B cell (primary cell): ENCODE data around the gene MAP3K15. TPM values are rescaled to one million over a fixed set of nuclear protein-coding genes. Genes with fewer than 3 reads are reported as not detected.

Experiments used
- ATAC-seq: fragments of 200-7000 bp; cut with Tn5 transposase; one replicate; pipeline ENCODE4 v1.10.0; 2021; ENCODE audit warnings: low read depth, mild to moderate bottlenecking, moderate number of reproducible peaks, moderate library complexity
- CTCF ChIA-PET: fragments of 350-600 bp; sonication (Branson Sonifier 250); formaldehyde crosslinking; loops from one replicate; lab custom pipeline; 2021; ENCODE audit warnings: antibody characterized with exemption, inconsistent platforms; lab: Charles Lee
- POLR2A ChIA-PET: fragments of 350-600 bp; sonication (Branson Sonifier 250); formaldehyde crosslinking; loops from one replicate; lab custom pipeline; 2021; ENCODE audit warnings: antibody characterized with exemption; lab: Charles Lee
- DNase-seq: peaks from one replicate; pipeline ENCODE4 v3.0.0; 2013
- H2AFZ ChIP-seq: 2 replicates; pipeline ENCODE4 v1.6.1; 2012; ENCODE audit warnings: mild to moderate bottlenecking, low read depth, low read length; ENCODE audit not compliant: insufficient read depth, poor library complexity, severe bottlenecking
- H3K27ac ChIP-seq, 2 donors: 1 replicate in 1 of 2; 2 replicates in 1 of 2; pipeline ENCODE4 v1.5.1; 2012 to 2013; ENCODE audit warnings: low read length in 2 of 2, mild to moderate bottlenecking in 2 of 2, moderate library complexity in 1 of 2
- H3K27me3 ChIP-seq, 4 experiments: fragments of 200-600 bp in 1 of 4; sonication (generic) in 1 of 4; replicated peaks in 1 of 4; 1 replicate in 2 of 4; 2 replicates in 2 of 4; pipeline versions ENCODE4 v1.6.1 to v1.7.0; 2013 to 2016; ENCODE audit warnings: low read length in 3 of 4, mild to moderate bottlenecking in 2 of 4, mixed read lengths in 1 of 4, moderate library complexity in 1 of 4; ENCODE audit not compliant: insufficient read depth in 4 of 4, control insufficient read depth in 3 of 4; ENCODE audit errors: control extremely low read depth in 1 of 4
- H3K36me3 ChIP-seq, 2 experiments: replicated peaks in 1 of 2; 1 replicate in 1 of 2; 2 replicates in 1 of 2; pipeline versions ENCODE4 v1.6.1 to v1.7.1; 2013; ENCODE audit warnings: low read length in 1 of 2; ENCODE audit not compliant: insufficient read depth in 2 of 2, control insufficient read depth in 1 of 2; ENCODE audit errors: control extremely low read depth in 1 of 2, extremely low read depth in 1 of 2
- H3K4me1 ChIP-seq, 2 donors: fragments of 200-600 bp in 1 of 2; sonication (generic) in 1 of 2; 1 replicate in 1 of 2; 2 replicates in 1 of 2; pipeline versions ENCODE4 v1.5.1 to v1.6.1; 2013 to 2017; ENCODE audit warnings: low read length in 2 of 2; ENCODE audit not compliant: control insufficient read depth in 2 of 2, insufficient read depth in 2 of 2
- H3K4me2 ChIP-seq: replicated peaks from 2 replicates; pipeline ENCODE3; 2012; ENCODE audit warnings: mild to moderate bottlenecking, low read depth, low read length; ENCODE audit not compliant: poor library complexity, severe bottlenecking
- H3K4me3 ChIP-seq, 5 experiments: fragments of 200-600 bp in 1 of 5; sonication (generic) in 1 of 5; 1 replicate in 3 of 5; 2 replicates in 2 of 5; pipeline versions ENCODE4 v1.5.1 to v1.7.0; 2011 to 2016; ENCODE audit warnings: low read length in 4 of 5, mild to moderate bottlenecking in 4 of 5, low read depth in 2 of 5, control low read depth in 1 of 5, moderate library complexity in 1 of 5; ENCODE audit not compliant: insufficient read depth in 1 of 5; ENCODE audit errors: control extremely low read depth in 1 of 5, extremely low read depth in 1 of 5
- H3K79me2 ChIP-seq: fragments of 200-600 bp; sonication (generic); one replicate; pipeline ENCODE4 v1.6.0; 2016; ENCODE audit warnings: low read length; ENCODE audit not compliant: control insufficient read depth, insufficient read depth
- H3K9ac ChIP-seq: fragments of 200-600 bp; sonication (generic); 2 replicates; pipeline ENCODE4 v1.6.1; 2017; ENCODE audit warnings: mild to moderate bottlenecking, low read length, moderate library complexity
- H3K9me3 ChIP-seq, 3 donors: one replicate each; pipeline versions ENCODE4 v1.6.1 to v1.7.1; 2013; ENCODE audit warnings: low read length in 2 of 3; ENCODE audit not compliant: control insufficient read depth in 2 of 3, insufficient read depth in 1 of 3; ENCODE audit errors: control extremely low read depth in 1 of 3
- H4K20me1 ChIP-seq: 2 replicates; pipeline ENCODE4 v1.6.0; 2012; ENCODE audit warnings: mild to moderate bottlenecking, low read length; ENCODE audit not compliant: insufficient read depth, control insufficient read depth, poor library complexity, severe bottlenecking
- H3K27ac Mint-ChIP-seq: one replicate; pipeline ENCODE4 v1.8.0; 2021; ENCODE audit warnings: mixed read lengths
- H3K27me3 Mint-ChIP-seq: one replicate; pipeline ENCODE4 v1.8.0; 2021; ENCODE audit warnings: mixed read lengths
- H3K4me1 Mint-ChIP-seq: one replicate; pipeline ENCODE4 v1.8.0; 2021; ENCODE audit warnings: mixed read lengths
- H3K4me3 Mint-ChIP-seq: one replicate; pipeline ENCODE4 v1.8.0; 2021; ENCODE audit warnings: mixed read lengths
- H3K9me3 Mint-ChIP-seq: one replicate; pipeline ENCODE4 v1.8.0; 2022; ENCODE audit warnings: mixed read lengths; ENCODE audit not compliant: insufficient read depth
- CTCF ChIP-seq: fragments of 200-600 bp; IDR thresholded peaks from one replicate; pipeline ENCODE4 v1.8.0; 2022; ENCODE audit warnings: antibody characterized with exemption, mild to moderate bottlenecking
- EZH2 ChIP-seq: IDR thresholded peaks from 2 replicates; pipeline ENCODE4 v1.6.1; 2012; ENCODE audit warnings: borderline replicate concordance, low read depth, mild to moderate bottlenecking, moderate library complexity, low read length; ENCODE audit not compliant: insufficient read depth, poor library complexity, severe bottlenecking
- WGBS: methylation state at CpG from one replicate; pipeline ENCODE4 v1.1.5; 2013; ENCODE audit warnings: missing lambda C conversion rate; ENCODE audit not compliant: insufficient coverage; 5-methylcytosine and 5-hydroxymethylcytosine counted together
- intact Hi-C: fragments of 100-400 bp; cut with micrococcal nuclease; formaldehyde crosslinking; loops from one replicate; pipeline ENCODE4 v1.10.0; 2022
- polyA plus RNA-seq: library from polyadenylated mRNA; depleted of rRNA; stranded (reverse); fragments of >200 nt; gene quantifications from 2 replicates; pipeline ENCODE4 v1.2.3, GENCODE V29; 2012
- total RNA-seq, 2 donors: library from RNA; stranded (reverse); fragments of 120-200 nt in 1 of 2; gene quantifications; 1 replicate in 1 of 2; 2 replicates in 1 of 2; pipeline versions ENCODE4 v1.2.3 to v1.2.4, GENCODE V29; 2013 to 2022

MAP3K15 gene
- total and polyA plus RNA-seq, 2 donors (not counting 1 experiment from before 2014, with no cell fraction given): not detected

- no peak for DNase-seq
Measured at GRCh38 chrX:19392703-19393102, 122.6 kb downstream of the MAP3K15 start.

DNA sequence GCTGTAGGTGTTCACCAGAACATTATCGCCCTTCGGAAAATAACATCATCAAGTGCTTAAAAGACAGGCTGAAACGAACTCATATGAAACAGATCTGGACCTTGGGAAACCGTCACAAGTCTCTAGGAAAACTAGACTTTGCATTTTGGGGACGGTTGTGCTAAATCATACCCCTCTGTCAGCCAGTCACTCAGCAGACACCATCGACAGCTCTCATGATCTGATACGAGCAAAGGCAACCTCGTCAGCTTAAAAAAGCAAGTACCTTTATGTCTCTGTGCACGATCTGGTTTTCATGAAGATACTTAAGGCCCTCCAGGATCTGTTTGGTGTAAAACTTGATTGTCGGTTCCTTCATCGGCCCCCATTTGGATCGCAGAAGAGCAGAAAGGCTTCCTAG lies 123.2 kb downstream of the MAP3K15 start:
- H3K27ac Mint-ChIP-seq: no peak overlapping the region
- H3K27ac ChIP-seq: no peak overlapping the region

More at GRCh38 chrX:19392703-19393102, 122.6 kb downstream of the MAP3K15 start:
- H3K27me3 ChIP-seq: no peaks in the 10 kb centered on the region
- Mint-ChIP-seq H3K27me3 (peaks cover 3% of the 10 kb centered on the region), H3K4me3 (no peak overlapping the region), H3K4me1 (no peaks in the 10 kb centered on the region), H3K27ac (no peak overlapping the region), H3K9me3 (no peaks in the 10 kb centered on the region)
- H3K9ac ChIP-seq: no peak overlapping the region
- POLR2A ChIA-PET: no interaction called here
- no peak overlapping the region for H3K4me2 ChIP-seq
- TF ChIP-seq EZH2 (no peak), CTCF (no peak)
- H2AFZ ChIP-seq: no peak overlapping the region
- H3K27ac ChIP-seq: no peak overlapping the region
- no peaks in the 10 kb centered on the region for H3K9me3 ChIP-seq
- no peak for ATAC-seq
- 40% methylated on average over 1 of the region's 4 CpGs for WGBS
- H4K20me1 ChIP-seq: no peaks in the 10 kb centered on the region
- no peaks in the 10 kb centered on the region for H3K36me3 ChIP-seq
- no peaks in the 10 kb centered on the region for H3K79me2 ChIP-seq
- CTCF ChIA-PET: no interaction called here
- H3K4me1 ChIP-seq: no peaks in the 10 kb centered on the region
- intact Hi-C loops: no loop called here
- no peak overlapping the region for H3K4me3 ChIP-seq

More for the DNA sequence above, 123.2 kb downstream of the MAP3K15 start:
- TF ChIP-seq EZH2: no peak
- TF ChIP-seq CTCF: no peak
- Histone ChIP-seq H3K36me3 (no peaks in the 10 kb centered on the region), H3K4me1 (no peaks in the 10 kb centered on the region), H3K27me3 (no peaks in the 10 kb centered on the region), H3K4me3 (no peak overlapping the region), H3K79me2 (no peaks in the 10 kb centered on the region), H3K9me3 (no peaks in the 10 kb centered on the region), H4K20me1 (no peaks in the 10 kb centered on the region), H2AFZ (no peak overlapping the region), H3K4me2 (no peak overlapping the region), H3K9ac (no peak overlapping the region)
- CTCF ChIA-PET: no interaction called here
- intact Hi-C loops: no loop called here
- DNase-seq (no peak), ATAC-seq (no peak)
- no peak overlapping the region for H3K4me3 Mint-ChIP-seq
- 92% methylated on average over 5 of the region's 12 CpGs for WGBS
- POLR2A ChIA-PET: no interaction called here
- no peaks in the 10 kb centered on the region for H3K9me3 Mint-ChIP-seq
- no peaks in the 10 kb centered on the region for H3K4me1 Mint-ChIP-seq
- H3K27me3 Mint-ChIP-seq: peaks cover 3% of the 10 kb centered on the region
